SH-SY5Y (cell line): ENCODE data around the gene UNKL.

Source experiments
- GATA2 ChIP-seq: IDR thresholded peaks from 2 replicates; pipeline ENCODE4 v1.6.1; 2011; ENCODE audit warnings: mild to moderate bottlenecking, low read depth, low read length
- GATA3 ChIP-seq: IDR thresholded peaks from 2 replicates; pipeline ENCODE4 v1.6.1; 2011; ENCODE audit warnings: low read depth, mild to moderate bottlenecking, low read length, moderate library complexity

The UNKL gene

GRCh38 chr16:1413684-1414531 is 596 bp downstream of the UNKL start:
- TF ChIP-seq GATA3, result no peak
- no peak for TF ChIP-seq GATA2

DNA sequence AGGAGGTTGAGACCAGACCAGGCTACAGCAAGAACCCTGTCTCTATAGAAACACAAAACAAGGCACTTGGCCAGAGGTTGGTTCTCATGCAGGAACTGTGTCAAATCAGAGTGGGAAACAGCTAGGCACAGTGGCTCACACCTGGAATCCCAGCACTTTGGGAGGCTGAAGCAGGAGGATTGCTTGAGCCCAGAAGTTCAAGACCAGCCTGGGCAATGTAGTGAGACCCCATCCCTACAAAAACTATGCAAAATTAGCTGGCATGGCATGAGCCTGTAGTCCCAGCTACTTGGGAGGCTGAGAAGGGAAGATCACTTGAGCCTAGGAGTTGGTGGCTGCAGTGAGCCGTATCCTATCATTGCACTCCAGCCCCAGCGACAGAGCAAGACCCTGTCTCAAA is 1.7 kb downstream of the UNKL start:
- TF ChIP-seq GATA3 (no peak), GATA2 (no peak)

GRCh38 chr16:1408171-1408837 is 6.2 kb downstream of the UNKL start:
- TF ChIP-seq GATA2, result no peak
- no peak for TF ChIP-seq GATA3

GRCh38 chr16:1407753-1408152 is 6.8 kb downstream of the UNKL start:
- TF ChIP-seq GATA2 (no peak), GATA3 (no peak)

DNA sequence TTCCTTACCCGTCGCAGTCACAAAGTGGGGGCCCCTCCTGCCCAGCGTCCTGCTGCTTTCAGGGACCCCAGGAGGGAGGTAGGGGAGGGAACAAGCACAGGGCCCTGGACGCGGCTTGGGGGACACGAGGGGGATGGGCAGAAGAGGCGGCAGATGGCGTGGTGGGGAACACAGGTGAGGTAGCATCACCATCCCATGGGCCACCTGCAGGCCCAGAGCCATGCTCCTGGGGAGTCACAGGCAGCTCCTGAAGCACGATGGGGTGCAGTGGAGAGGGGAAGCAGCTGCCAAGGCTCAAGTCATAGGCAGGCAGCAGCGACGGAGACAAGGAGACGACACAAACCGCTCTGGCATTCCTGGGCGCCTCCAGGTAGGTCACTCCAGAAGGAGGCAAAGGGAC is 10.8 kb downstream of the UNKL start:
- no peak for TF ChIP-seq GATA3
- TF ChIP-seq GATA2, result no peak

DNA sequence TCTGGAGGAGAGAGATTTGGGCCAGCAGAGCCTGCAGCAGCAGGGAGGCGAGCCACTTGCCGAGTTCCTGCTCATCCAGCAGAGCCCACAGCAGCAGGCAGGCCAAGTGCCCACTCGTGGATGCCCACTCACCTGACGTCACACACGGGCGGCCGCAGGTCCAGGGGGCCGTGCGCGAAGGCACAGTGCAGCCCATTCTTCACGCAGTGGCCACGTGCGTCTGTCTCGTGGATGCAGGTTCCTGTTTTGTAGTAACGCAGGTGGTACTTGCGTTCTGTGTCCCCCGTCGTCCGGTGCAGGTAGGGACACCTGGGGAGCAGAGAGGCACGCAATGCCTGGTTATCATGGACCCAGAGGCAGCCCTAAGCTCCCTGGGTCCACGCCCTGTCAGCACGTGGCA is 11.5 kb downstream of the UNKL start:
- TF ChIP-seq GATA3 (no peak), GATA2 (no peak)

- no peak for TF ChIP-seq GATA2
- no peak for TF ChIP-seq GATA3
Observed at GRCh38 chr16:1401758-1402154, 12.7 kb downstream of the UNKL start.

DNA sequence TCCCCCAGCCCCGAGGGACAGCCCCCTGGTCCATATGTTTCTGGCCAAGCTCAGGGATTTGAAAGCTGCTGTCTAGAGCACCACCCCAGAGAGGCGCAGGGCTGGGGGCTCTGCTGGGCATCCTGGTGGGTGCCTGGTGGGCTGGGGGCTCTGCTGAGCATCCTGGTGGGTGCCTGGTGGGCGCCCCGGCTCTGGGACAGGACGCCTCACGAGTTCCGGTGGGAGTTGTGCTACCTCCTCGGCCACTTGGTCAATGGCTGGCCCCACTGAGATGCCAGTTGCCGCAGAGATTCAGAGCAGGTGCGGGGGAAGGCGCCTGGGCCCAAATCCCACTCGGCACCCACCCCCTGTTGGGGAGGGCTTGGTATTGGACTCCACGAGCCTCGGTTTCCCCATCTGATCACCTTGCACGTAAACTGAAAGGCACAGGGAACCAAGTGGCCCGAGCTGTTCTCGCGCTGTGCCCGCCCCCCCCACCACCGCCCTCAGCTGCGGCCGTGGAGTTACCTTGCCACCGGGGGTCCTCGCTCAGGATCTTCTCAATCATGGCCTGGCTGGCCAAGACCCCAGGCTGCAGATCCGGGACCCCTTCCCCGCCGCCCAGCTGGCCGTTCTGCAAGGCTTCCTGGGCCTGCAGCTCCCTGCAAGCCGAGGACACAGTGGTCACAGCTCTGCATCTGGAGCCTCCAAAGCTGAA is 13.3 kb downstream of the UNKL start:
- TF ChIP-seq GATA2, result no peak
- no peak for TF ChIP-seq GATA3

GRCh38 chr16:1398826-1399581 is 15.5 kb downstream of the UNKL start:
- TF ChIP-seq GATA2, result no peak
- no peak for TF ChIP-seq GATA3

- no peak for TF ChIP-seq GATA3
- no peak for TF ChIP-seq GATA2
Observed at GRCh38 chr16:1398351-1398750, 16.2 kb downstream of the UNKL start.

GRCh38 chr16:1397779-1398178 is 16.7 kb downstream of the UNKL start:
- TF ChIP-seq GATA3 (no peak), GATA2 (no peak)

DNA sequence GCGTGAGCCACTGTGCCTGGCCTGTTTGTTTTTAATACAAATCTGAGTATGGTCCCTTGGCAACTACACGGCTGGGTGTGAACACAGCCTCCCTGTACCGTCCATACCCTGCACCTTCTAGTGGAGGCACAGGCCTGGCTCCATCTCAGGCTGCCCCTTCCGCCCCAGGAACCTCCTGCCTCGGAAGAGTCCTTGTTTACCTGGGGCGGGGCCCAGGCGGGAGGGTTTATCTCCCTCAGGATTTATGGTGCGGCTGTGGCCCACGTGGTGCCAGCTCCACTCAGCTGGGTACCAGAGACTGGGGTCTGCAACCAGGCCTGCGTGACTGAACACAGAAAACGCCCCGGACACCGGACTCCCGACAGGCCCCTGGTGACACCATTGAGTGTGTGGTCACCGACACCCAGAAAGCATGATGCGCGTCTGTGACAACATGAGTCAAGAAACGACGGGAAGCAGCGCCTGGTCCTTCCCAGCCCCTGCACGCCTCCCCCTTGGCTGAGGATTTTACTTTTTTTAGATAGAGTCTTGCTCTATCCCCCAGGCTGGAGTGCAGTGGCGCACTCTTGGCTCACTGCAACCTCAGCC is 19.0 kb downstream of the UNKL start:
- no peak for TF ChIP-seq GATA2
- TF ChIP-seq GATA3, result no peak

DNA sequence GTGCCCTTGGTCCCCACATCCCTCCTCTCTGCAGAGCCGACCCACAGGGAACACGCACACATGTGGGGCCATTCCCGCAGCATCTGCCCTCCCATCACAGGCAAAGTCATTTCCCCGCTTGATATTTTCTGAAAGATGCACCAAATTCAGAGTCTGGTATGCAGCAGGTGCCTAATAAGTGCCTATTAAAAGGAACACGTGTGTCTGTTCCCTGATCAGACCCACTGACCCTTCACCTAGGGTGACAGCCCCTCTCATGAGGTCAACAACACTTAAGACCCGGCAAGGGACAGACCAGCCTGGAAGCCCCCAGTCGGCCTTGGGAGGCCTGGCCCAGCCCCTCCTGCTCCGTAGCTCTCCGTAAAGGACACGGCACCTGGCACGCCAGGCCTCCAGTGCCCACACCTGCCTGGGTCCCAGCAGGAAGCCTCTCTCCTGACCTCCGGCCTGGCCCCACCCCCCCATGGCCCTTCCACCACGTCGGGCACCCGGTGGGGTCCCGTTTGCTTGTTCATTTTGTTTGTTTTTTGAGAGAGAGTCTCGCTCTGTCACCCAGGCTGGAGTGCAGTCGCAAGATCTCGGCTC is 20.0 kb downstream of the UNKL start:
- TF ChIP-seq GATA2, result no peak
- TF ChIP-seq GATA3, result no peak

DNA sequence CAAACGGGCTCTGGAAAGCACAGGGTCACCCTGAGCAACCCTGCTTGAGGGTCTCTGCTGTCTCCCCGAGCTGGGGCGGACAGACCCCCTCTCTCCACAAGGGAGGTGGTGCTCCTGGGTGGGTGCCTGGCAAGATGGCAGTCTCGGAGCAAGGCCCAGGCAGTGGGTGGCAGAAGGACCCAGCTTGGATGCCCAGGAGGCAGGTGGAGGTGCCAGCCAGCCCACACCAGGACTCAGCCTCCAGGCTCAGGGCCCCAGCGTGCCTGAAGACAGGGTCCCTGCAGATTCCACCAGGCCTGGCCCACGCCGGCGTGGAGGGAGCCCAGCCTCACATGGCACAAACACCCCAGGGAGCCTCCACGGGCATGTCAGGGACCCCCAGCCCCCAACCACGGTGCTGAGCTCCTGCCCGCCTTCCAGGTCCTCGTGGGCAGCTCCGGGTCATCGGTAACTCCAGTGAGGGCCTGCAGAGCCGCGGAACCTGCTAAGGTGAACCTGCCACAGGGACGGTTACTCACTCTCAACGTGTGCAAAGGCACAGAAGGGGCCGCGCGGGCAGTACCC is 20.8 kb downstream of the UNKL start:
- TF ChIP-seq GATA2 (no peak), GATA3 (no peak)
